Activated CD8-positive, alpha-beta memory T cell treated with anti-CD3 and anti-CD28 coated beads, Interleukin-2, amount 50 U/mL, for 24 hours (primary cell): ENCODE results near the gene MAST3.
"Not testable (repeated sequence)": the region's sequence is repeated elsewhere in the genome, so short reads cannot be mapped to it uniquely, and the experiment has no call there.

ENCODE experiments used
- DNase-seq: peaks from one replicate; pipeline ENCODE4 v3.0.0-alpha.2; 2020; ENCODE audit errors: extremely low read depth

Gene MAST3

DNA sequence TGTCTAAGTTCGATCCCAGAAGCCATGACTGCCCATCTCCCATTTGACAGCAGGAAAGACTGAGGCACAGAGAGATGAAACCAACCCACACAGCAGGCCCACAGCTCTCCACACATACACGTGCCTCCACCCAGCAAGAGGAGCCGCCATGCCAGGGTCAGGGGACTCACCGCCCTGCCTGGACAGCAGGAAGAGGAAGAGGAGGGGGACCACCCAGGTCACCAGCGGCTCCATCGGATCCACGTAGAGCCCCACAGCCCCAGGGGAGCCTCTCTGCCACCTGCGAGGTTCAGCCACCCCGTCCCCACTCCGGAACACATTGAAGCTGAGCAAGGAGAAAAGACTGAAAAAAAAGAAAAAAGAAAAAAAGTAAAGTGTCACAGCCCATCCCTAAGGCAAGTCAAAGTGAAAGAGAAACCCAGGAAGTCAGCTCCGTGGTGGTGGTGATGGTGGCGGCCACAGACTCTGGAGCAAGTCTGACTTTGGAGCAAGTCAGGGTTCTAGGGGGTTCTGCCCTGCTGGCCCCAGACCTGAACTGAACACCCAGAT lies 10.9 kb upstream of the MAST3 start, which contains the start of gene IL12RB1:
IL12RB1 (minus strand) TSS at position 345 of the 549 bp plus-strand sequence; CDS start at position 234, 111 bp downstream.
- DNase-seq, result no peak

DNA sequence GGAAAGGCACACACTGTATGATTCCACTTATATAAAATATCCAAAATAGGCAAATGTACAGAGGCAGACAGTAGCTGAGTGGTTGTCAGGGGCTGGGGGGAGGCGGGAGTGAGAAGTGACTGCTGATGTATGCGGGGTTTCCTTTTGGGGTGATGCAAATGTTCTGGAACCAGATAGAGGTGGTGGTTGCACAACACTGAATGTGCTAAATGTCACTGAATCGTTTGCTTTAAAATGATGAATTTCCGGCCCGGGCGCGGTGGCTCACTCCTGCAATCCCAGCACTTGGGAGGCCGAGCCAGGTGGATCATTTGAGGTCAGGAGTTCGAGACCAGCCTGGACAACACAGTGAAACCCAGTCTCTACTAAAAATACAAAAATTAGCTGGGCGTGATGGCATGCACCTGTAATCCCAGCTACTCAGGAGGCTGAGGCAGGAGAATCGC lies 8.5 kb upstream of the MAST3 start:
- DNase-seq, result peak; percentile 49

- DNase-seq, result no peak
These were observed 7.9 kb upstream of the MAST3 start for GRCh38 chr19:18089726-18090125.

GRCh38 chr19:18090545-18091216 lies 6.9 kb upstream of the MAST3 start:
- DNase-seq, result no peak

DNA sequence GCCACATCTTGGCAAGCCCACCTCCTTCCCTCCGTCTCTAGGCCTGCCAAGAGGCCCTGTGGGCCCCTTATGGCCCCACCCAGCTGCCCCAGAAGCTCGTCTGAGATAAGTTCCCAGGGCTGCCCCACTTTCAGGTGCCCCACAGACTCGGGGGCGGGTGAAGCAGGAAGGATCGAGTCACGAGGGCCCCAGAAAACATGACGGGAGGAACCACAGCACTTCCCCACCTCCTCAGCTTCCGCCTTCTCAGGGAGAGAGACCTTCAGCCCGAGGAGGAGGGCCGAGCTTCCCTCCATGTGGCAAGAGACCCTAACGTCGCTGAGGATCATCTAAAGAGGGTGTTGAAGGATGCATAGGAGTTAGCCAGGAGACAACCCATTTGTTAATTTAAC lies 6.4 kb upstream of the MAST3 start:
- DNase-seq, result peak; percentile 70

DNA sequence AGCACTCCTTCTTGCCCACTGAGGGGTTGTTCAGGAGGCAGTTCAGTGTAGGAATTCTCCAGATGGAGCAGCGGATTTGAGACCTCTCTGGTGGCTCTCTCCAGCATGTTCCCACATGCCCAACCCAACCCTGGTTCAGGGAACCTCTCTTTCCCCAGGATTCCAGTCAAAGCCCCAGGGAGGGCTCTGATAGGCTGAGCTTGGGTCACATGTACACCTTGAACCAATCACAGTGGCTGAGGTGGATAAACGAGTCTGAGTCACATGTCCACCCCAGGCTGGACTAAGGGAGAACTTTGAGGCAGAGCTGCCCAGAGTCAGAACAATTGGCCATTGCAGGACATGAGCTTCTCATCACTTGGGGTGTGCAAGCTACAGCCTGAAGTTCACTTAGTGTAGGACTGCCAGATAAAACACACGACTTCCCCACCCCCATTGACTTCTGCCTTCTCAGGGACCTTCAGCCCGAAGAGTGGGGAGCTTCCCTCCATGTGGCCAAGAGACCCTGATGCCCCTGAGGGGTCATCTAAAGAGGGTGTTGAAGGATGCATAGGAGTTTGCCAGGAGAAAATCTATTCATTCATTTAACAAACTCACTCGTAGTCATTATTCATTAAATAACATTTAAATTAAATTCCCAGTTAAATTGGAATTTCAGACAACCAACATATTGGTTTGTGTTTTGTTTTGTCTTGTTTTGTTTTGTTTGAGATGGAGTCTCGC lies 4.0 kb upstream of the MAST3 start:
- DNase-seq, result no peak

- DNase-seq, result no peak
These were observed 1.3 kb upstream of the MAST3 start for GRCh38 chr19:18096258-18096657.

DNA sequence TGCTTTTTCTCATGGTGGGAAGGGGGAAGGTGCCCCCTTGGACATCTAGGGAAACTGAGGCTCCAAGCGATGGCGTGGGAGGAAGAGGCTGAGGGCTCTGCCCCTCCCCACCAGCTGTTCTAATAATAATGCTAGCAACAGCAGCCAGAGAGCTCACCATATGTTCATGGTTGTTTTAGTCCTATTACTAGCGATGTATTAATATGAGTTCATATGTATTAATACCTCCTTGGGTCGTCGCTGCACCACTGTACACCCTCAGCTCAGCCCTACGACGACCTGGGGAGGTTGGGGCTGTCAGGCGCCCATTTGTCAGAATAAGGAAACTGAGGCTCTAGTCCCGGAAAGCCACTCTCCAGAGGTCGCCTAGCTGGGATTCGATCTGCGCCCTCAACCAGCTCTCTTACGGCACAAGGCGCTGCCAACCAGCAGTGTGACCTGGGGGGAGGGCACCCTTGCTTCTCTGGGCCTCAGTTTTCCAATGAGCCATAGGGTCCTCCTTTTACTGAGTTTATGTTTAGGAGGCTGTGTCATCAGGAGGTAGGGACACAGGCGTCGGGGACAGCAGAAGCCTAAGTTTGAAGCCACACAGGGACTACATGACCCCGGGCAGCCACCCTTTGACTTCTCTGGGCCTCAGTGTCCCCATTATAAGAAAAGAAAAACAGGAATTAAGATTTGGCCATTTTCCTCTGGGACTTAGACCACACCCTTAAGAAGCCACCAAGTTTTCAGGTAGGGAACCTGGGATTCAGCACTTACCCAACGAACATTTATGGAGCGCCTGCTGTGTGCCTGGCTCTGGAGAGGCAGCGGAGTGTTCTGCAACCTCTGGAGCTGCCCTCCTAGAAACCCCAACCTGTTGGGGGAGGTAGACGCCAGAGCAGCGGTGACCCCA lies 664 bp downstream of the MAST3 start:
- no peak for DNase-seq

GRCh38 chr19:18098891-18099622 lies 1.5 kb downstream of the MAST3 start:
- DNase-seq, result no peak

GRCh38 chr19:18099623-18099995 lies 2.0 kb downstream of the MAST3 start:
- no peak for DNase-seq

GRCh38 chr19:18100710-18101109 lies 3.1 kb downstream of the MAST3 start:
- no peak for DNase-seq

DNA sequence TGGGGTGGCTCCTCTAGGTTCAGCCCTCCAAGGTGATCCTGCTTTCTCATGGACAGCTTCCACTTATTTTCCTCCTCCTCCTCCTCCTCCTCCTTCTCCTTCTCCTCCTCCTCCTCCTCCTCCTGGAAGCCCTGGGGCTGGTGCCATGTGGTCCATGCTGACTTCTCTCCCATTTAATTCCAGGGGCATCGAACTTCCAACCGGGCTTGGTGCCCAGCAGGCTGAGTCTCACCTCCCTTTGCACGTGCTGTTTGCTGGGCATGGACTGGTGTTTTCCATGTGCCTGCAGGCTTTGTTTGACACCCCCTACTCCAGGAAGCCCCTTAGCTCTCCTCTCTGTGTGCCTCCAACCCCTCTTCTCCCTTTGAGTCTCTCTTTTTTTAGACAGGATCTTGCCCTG lies 3.7 kb downstream of the MAST3 start:
- DNase-seq, result no peak

DNA sequence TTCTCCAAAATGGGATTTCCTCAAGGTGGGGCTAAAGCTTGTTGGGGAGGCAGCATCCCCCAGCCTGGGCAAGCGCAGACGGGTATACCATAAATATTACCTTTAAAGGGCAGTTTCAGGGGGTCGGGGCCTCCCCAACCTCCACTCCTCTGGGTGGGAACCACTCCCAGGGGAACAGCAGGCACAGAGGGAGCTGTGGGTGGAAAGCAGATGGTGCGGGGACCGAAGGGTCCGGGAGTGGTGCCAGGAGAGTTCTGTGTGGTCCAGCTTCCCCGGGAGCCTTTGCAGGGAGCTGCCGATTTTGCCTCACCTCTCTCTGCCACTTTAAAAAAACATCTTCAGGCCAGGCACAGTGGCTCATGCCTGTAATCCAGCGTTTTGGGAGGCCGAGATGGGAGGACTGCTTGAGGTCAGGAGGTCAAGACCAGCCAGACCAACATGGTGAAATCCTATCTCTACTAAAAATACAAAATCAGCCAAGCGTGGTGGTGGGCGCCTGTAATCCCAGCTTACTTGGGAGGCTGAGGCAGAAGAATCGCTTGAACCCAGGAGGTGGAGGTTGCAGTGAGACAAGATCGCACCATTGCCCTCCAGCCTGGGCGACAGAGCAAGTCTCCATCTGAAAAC lies 5.5 kb downstream of the MAST3 start:
- DNase-seq, result no peak

DNA sequence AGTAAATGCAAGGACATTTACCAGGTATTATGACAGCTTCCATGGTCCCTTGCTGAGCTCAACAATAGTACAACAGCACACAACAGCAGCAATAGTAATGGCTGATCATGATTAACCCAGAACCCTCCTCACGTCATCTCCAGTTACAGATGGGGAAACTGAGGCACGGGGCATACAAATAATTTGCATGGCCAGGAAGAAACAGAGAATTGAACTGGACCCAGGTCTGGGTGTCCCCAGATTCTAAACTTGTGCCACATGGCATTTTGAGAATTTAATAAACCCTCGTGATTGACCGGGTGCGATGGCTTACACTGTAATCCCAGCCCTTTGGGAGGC lies 7.2 kb downstream of the MAST3 start:
- no peak for DNase-seq

- not testable (repeated sequence) for DNase-seq
These were observed 7.7 kb downstream of the MAST3 start for GRCh38 chr19:18105259-18105658.

GRCh38 chr19:18107235-18107634 lies 9.7 kb downstream of the MAST3 start:
- no peak for DNase-seq

GRCh38 chr19:18108897-18109296 lies 11.3 kb downstream of the MAST3 start:
- no peak for DNase-seq

DNA sequence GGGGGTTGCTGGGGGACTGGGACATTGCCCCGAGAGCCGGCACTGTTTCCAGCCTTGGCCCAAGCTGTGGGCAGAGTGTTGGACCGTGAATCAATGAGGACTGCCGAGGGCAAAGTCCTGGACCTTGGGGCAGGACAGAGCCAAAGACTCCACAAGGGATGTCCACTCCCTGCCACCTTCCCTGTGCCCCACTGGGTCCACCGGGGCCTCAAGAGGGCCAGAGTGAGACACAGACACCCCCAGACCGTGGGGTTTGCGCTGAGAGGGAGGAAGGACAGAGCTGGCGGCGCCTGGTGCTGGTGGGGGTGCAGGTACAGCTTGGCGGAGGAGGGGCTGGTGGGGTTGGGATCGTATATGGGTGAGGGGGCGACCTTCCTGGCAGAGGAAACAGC lies 11.8 kb downstream of the MAST3 start:
- no peak for DNase-seq

GRCh38 chr19:18109733-18110608 lies 12.4 kb downstream of the MAST3 start:
- DNase-seq, result no peak

- DNase-seq, result no peak
These were observed 13.1 kb downstream of the MAST3 start for GRCh38 chr19:18110609-18111232.
